IMR-90 (cell line): ENCODE measurements around the gene KLHDC10.

ENCODE experiments used
- CEBPB ChIP-seq: IDR thresholded peaks from 2 replicates; pipeline ENCODE4 v1.6.1; 2012; ENCODE audit warnings: low read depth, low read length, improper control_type of control experiment
- CTCF ChIP-seq: conservative IDR thresholded peaks from 2 replicates; pipeline ENCODE4 v1.5.1; 2012; ENCODE audit warnings: mild to moderate bottlenecking, low read depth, low read length, improper control_type of control experiment
- POLR2A ChIP-seq: IDR thresholded peaks from 2 replicates; pipeline ENCODE4 v1.6.1; 2012; ENCODE audit warnings: mild to moderate bottlenecking, low read depth, low read length
- USF2 ChIP-seq: fragments of 150-350 bp; IDR thresholded peaks from 2 replicates; pipeline ENCODE4 v1.6.1; 2017; ENCODE audit warnings: mild to moderate bottlenecking, antibody characterized with exemption, low read length, low read depth

DNA sequence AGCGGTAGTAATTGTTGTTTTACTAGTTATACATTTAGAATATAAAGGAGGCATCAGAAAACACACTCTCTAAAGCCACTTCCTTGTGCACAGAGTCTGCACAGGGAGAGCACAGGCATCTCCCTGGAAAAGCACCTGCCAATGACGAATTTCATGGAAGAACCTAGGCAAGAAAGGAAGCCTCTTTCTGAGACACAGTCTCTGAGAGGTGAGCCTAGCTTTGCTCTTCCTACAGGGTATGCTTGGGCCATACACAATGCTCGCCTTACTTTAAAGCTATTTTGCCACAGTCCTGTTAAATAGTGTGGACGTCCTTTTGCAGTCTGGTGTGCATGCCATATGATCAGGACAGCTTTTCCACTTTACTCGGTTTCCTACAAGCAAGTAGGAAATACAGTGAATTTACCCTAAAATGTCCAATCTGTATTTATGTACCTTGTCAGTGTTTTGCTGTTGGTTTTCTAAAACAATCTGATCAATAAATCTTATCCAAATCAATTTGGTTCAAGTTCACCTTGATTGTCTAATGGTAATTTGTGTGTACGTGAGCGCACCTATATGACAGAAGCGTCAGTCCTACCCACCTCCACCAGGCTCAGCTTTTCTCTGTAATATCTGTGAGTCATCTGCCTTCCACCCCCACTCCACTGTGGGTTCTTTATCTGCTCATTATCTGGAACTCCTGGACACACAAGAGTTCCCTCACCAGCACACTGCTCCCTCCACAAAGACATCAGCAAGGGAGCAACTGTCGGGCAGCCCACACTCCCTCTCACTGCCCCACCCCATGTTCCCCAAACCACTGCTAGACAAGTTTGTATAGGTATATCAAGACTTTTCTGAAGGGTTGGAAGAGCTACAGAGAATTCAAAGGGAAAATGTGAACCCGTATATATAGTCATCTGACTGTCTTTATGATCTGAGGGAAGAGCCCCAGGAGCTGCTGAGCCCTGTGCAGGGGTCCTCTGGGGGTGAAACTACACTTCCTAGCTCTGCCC, 65.2 kb downstream of the KLHDC10 start:
- no peak for TF ChIP-seq CTCF
- no peak for TF ChIP-seq CEBPB
- TF ChIP-seq POLR2A: no peak
- no peak for TF ChIP-seq USF2
